ENCODE data around the gene KLHDC7B.
A peak's percentile ranks its signal among the peaks of the same experiment; 100 is the strongest.
"Not testable (repeated sequence)": the region's sequence is repeated elsewhere in the genome, so short reads cannot be mapped to it uniquely, and the experiment has no call there.

KLHDC7B gene

DNA sequence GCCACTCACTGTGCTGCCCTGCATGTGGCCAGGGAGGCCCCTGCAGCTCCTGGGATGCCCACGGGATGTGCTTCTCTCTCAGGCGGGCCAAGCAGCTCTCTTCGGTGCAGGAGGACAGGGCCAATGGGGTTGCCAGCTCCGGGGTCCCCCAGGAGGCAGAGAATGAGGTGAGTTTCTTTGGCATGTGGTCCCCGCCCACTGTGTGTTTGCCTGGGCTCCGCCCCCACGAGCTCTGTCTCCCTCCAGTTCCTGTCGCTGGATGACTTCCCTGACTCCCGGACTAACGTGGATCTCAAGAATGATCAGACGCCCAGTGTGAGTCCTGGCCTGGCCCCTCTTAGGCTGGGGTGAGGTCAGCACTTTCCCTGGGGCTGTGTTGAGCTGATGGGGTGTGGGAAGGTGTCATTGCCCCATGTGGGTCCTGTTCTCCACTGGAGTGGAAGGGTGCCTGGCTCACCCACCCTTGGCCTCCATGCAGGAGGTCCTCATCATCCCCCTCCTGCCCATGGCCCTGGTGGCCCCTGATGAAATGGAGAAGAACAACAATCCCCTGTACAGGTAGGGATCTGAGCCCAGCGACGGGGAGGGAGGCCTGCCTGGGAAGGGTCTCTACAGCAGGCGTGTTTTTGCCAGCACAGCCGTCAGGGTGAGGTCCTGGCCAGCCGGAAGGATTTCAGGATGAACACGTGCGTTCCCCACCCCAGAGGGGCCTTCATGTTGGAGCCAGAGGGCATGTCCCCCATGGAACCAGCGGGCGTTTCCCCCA is 28.0 kb upstream of the KLHDC7B start:
- DNase-seq (ENCODE audit: low spot score), result no peak

DNA sequence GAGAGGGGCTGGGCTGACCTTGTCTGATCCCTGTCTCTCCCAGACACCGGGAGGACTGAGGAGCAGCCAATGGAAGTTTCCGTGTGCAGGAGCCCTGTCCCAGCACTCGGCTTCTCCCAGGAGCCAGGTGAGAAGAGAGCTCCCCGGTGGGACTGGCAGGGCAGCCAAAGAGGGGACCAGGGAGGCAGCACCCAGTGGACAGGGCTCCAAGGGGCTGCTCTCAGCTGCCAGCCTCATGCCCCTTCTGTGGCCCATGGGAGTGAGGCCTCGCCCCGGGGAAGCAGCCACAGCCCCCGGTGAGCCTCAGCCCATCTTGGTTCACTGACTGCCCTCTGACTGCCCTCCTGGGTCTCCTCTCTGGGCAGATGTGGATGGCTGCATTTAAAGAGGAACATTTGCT is 27.1 kb upstream of the KLHDC7B start:
- DNase-seq (ENCODE audit: low spot score), result no peak

DNA sequence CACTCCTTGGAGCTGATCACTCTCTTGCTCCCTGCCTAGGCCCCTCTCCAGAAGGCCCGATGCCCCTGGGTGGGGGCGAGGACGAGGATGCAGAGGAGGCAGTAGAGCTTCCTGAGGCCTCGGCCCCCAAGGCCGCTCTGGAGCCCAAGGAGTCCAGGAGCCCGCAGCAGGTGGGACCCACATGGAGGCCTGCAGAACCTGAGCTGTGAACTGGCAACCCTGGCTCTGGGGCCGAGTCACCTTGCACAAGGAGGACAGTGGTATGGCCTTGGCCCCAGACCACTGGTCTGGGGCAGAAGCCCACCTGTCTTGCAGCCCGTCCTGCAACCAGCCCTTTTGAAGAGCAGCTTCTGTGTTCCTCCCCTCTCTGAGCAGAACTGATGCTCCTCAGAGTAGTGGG is 26.5 kb upstream of the KLHDC7B start:
- DNase-seq (ENCODE audit: low spot score), result no peak

DNA sequence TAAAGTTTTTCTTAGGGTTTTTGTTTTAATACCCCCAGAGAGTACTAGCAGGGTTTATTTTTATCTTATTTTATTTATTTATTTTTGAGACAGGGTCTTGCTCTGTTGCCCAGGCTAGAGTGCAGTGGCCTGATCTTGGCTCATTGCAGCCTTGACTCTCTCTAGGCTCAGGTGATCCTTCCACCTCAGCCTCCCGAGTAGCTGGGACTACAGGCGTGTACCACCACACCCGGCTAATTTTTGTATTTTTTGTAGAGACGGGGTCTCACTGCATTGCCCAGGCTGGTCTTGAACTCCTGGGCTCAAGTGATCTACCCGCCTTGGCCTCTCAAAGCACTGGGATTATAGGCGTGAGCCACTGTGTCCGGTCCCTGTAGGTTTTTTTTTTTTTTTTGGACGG is 25.5 kb upstream of the KLHDC7B start:
- DNase-seq (ENCODE audit: low spot score), result not testable (repeated sequence)

DNA sequence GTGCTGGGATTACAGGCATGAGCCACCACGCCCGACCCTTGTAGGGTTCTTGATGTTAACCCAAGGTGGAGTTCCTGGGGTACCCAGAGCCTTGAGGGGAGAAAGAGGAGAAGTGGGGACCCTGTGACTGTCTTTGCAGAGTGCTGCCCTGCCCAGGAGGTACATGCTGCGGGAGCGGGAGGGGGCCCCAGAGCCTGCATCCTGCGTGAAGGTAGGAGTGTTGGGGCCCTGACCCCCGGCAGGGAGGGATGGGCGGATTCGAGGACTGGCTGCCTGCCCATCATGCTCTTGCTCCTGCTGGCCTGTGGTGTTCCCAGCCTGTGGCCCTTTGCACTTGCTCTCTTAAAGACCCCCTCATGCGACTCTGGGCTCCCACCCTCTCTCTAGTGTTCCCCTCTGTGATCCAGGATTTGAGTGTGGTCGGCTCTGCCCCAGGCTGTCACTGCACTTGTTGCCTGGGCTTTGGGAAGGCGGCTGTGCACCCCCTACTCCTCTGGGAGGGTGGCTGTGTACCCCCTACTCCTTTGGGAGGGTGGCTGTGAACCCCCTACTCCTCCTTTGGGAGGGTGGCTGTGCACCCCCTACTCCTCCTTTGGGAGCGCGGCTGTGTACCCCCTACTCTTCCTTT is 24.8 kb upstream of the KLHDC7B start:
- DNase-seq (ENCODE audit: low spot score), result no peak

DNA sequence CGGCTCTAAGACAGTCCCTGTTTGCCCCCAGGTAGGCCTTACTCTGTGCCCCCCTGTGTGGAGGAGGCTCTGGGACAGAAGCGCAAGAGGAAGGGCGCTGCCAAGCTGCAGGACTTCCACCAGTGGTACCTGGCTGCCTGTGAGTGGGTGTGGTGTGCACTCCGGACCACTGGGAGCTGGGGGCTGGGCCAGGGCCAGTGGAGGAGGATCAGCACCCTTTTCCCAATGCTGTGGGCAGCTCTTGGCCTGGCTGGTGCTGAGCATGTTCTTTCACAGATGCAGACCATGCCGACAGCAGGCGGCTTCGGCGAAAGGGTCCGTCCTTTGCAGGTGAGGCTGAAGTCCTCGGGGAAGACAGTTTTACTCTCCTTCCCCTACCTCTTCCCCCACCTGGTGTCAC is 24.0 kb upstream of the KLHDC7B start:
- no peak for DNase-seq (ENCODE audit: low spot score)

DNA sequence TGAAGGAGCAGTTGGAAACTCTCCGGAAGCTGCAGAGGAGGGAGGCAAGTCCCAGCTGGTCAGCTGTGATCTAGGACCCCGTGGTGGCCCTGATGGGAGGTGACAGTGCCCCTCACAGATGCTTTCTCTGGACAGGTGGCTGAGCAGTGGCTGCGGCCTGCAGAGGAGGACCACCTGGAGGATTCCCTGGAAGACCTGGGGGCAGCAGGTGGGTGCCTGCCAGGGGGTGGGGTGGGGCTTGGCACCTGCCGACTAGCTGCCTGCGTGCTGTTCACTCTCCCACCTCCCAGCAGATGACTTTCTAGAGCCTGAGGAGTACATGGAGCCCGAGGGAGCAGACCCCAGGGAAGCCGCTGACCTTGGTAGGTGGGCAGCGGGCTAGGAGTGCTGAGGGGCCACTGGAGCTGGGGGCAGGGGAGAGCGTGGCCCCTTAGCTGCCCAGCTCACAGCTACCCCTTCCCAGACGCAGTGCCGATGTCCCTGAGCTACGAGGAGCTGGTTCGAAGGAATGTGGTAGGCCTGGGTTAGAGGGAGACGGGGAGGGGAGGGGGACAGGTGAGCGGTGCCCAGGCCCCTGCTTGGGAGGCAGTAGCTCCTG is 23.4 kb upstream of the KLHDC7B start:
- no peak for DNase-seq (ENCODE audit: low spot score)

DNA sequence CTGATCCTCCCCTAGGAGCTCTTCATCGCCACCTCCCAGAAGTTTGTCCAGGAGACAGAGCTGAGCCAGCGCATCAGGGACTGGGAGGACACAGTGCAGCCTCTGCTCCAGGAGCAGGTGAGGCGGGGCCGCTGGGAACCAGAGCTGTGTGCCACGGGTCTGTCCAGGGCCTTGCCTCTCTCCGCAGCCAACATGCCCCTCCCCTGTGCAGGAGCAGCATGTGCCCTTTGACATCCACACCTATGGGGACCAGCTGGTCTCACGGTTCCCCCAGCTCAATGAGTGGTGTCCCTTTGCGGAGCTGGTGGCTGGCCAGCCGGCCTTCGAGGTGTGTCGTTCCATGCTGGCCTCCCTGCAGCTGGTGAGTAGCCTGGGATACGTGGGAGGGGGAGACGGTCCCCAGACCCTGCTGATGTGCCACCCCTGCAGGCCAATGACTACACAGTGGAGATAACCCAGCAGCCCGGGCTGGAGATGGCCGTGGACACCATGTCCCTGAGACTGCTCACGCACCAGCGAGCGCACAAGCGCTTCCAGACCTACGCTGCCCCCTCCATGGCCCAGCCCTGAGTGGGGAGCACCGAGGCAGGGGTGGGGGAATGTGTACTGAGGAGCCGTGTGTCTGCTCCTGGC is 22.8 kb upstream of the KLHDC7B start:
- no peak for DNase-seq (ENCODE audit: low spot score)

DNA sequence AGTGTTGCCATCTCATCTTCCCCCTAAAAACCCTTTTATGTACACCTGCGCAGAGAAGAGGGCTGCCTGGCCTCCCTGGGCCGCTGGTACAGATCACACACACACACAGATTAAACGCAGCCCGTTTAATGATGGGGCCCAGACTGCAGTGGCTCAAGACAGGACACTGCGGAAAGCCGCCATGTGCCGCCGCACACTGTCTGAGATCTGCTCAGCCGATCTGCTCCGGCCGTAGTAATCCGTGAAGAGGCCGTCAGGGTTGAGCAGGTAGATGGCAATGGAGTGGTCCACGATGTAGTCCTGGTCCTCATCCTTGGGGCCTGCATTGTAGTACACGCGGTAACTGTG is 22.3 kb upstream of the KLHDC7B start:
- DNase-seq (ENCODE audit: low spot score), result no peak

DNA sequence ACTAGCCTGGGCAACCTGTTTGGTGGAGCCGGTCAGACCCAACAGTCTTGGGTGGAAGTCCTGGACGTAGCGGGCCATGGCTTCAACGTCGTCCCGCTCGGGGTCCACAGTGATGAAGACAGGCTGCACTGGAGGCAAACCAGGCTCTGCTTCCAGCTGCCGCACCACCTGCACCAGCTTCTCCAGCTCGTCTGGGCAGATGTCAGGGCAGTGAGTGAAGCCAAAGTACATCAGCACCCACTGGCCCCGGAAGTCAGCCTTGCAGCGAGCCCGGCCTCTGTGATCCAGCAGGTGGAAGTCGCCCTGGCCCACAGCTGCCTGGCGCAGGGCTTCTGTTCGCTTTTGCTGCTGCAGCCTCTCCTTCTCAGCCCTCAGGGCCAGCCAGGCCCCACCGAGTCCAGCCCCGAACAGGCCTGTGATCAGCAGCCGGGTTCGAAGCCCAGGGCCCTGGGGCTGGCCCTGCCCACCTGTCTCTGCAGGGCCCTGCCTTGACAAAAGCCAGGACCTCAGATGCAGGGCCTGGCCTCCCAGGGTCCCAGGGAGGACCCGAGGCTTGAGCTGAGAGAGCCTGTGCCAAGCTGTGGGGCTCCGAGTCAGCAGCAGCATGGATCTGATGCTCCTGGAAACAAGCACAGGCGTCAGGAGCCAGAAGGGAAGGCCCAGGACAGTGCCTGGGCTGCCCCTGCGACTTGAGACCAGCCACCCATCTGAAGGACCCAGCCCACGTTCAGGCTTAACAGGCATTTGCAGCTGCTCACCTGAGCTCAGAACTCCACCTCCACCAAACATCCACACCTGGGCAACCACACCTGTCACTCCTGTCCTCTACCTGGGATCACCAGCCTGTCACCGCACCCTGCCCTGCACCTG is 21.7 kb upstream of the KLHDC7B start:
- DNase-seq (ENCODE audit: low spot score), result no peak

DNA sequence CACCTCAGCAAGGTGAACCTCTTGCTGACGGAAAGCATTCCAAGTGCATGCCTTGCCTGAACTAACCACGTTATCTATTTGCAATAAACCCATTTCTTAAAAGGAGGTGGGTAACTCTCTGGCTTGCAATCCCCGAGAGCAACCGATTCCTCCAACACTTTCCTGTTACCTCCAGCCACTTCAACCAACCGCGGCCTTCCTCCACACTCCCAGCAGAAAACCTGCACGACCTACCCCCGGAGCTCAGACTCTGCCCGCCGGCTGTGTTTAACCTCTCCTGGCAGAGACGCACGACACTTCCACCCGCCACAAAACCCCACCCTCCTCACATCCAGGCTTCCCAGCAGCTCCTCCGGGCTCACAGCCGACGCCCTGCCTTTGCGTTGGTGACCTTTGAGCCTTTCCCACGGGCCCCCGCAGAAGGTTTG is 21.0 kb upstream of the KLHDC7B start:
- no peak for DNase-seq (ENCODE audit: low spot score)

DNA sequence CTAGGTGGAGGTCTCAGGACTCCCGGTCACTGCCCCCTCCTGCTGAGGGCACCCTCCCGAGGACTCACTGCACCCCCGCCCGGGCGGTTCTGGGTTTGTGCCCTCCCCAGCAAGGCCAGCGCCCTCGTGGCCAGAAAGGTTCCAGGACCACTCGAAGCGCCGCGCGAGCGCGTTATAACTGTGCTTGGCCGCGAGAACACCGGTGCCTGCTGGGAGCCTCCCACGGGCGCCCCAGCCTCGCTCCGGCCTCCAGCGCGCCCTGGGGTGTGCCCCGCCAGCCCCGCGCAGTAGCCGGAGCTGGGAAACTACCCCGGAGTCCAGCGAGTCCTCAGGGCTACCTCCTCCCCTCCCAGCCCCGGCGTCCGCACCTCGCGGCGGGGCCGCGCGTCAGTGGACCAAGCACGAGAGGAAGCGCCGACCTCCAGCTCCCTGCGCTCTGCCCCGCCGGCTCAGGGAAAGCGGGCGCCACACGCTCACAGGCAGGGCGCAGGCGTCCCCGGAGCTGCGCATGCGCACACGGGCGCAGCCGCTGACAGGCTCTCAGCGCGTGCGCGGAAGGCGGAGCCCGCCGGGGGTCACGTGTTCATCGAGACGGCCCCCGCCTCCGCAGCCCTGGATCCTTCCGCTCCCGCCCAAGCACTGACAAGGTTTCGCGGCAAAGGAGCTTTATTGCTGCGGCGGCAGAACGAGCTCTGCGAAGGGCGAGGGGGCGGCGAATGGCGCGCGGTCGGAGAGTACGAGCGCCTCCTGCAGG is 20.4 kb upstream of the KLHDC7B start, which contains the start of gene SCO2:
SCO2 (minus strand) TSS at position 495 of the 754 bp plus-strand sequence. CDS start 1,187 bp downstream, outside the sequence.
- DNase-seq (ENCODE audit: low spot score), result peak; percentile 92

DNA sequence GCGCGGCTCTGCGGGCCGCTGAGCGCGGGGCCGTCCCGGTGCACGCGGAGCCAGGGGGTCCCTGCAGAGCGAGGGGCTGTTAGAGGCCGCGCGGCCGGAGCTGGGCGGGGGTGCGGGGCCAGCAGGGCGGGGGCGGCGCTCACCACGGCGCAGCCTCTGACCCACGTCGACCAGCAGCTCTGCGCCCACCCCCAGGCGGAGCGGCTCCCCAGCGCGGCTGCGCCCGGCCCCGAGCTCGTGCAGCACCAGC is 19.9 kb upstream of the KLHDC7B start:
- no peak for DNase-seq (ENCODE audit: low spot score)

DNA sequence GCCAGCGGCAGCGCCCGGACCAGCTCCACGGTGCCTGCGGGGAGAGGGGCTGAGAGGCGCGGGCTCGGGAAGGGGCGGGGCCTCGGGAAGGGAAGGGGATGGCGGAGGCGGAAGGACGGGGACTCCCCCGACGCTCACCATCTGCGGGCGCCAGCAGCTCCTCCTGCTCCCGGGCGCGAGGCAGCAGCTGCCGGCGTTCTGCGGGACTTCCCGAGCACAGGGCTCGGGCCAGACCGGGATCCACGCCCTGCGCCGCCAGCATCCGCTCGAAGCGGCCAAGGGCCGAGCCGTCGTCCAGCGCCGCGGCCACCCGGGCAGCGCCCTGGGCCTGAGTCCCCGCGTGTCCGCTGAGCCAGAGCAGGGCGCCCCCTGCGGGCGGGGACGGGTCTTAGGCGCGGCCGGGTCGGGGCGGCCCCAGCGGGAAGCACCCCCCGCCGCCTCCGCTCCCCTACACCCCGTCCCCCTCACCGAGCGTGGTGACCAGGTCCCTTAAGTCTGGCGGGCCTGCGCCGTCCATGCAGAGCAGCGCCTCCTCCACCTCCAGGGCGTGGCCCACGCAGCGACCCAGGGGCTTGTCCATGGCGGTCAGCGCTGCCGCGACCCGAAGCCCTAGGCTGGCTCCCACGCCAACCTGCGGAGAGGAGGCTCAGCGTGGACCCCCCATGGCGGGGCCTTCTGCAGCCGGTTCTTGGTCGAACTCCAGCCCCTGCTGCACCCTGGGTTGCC is 19.4 kb upstream of the KLHDC7B start:
- DNase-seq (ENCODE audit: low spot score), result peak; percentile 61

DNA sequence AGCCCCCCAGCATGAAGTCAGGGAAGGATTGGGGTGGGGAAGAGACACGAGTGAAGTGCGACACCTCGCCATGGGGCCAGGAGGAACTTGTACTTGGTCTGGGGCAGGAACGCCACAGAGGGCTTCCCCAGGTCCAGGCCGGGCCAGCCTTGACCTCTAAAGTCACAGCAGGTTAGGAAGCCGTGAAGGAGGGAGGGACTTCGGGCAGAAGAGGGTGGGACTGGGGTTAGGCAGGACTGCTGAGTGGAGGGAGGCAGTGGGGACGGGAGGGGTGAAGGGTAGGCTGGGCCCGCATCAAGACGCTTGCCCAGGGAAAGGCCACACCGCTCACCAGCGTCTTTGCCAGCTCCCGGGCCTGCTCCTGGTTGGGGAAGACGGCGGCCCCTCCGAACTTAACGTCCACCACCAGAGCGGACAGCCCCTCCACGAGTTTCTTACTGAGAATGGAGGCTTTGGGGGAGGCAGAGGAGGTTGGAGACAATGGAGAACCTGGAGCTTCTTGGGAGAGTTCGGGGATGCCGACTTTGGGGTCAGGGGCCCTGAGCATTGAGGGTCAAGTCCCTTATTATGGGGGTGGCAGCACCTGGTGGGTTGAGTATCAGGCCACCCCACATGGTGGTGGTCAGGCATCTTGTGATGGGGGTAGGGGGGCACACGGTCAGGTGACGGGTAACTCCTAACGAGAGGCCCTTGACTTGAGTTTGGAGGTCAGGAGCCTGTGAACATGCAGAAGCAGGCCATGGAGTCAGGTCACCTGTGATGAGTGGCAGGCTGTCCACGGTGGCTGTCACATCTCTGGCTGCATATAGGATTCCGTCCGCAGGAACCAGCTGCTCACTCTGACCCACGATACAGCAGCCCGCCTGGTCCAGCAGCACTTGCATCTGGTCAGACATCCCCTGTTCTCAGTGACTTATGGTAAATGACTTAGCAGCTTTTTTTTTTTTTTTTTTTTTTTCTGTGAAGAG is 18.6 kb upstream of the KLHDC7B start:
- no peak for DNase-seq (ENCODE audit: low spot score)

DNA sequence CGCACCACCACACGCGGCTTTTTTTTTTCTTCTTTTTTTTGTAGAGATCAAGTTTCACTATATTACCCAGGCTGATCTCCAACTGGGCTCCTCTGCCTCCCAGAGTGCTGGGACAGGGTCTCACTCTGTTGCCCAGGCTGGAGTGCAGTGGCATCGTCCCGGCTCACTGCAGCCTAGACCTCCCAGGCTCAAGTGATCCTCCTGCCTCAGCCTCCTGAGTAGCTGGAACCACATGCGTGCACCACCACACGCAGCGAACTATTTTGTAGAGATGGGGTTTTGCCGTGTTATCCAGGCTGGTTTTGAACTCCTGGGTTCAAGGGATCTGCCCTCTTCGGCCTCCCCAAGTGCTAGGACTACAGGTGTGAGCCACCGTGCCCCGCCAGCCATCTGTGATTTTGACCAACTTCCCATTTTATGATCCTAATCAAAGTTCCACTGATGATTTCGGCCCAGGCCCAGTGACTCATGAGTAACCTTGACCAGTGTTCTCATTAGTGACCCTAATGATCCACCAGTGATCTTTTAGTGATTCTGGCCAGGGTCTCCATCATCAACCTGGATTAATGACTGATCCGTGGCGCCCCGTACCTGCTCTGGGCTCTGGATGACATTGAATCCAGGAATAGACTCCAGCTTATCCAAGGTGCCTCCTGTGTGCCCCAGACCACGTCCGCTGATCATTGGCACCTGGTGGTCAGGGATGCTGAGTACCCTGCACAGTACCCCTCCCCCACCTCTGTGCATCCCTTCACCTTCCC is 17.6 kb upstream of the KLHDC7B start:
- DNase-seq (ENCODE audit: low spot score), result no peak

DNA sequence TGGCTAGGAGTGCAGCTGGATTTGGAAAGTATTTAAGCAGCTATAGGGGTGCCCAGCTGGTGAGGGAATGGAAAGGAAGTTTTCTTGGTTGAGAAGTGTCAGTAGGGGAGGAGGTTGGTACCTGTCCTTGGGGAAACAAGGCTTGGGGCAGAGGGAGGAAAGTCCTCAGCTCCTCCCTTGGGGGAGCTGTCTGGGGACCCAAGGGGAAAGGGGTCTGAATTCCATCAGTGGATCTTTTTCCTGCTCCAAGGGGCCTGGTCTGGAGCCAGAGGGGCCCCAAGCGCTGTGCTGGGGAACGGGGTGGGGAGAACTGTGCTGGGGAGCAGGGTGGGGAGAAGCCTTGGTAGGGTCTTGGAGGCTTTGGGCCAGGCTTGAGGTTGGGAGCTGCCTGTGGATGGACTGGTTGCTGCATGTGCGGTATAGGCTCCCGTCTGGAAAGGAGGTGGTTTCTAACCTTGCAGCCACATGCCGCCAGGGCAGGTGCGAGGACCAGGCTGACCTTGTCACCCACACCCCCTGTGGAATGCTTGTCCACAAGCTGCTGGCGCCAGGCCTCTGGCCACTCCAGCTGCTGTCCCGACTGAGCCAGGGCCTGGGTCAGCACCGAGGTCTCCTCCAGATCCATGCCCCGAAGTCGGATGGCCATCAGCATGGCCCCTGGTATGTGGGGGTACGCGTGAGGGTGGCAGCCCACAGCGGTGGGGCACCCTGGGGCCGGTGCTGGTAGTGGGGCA is 16.9 kb upstream of the KLHDC7B start:
- DNase-seq (ENCODE audit: low spot score), result no peak

DNA sequence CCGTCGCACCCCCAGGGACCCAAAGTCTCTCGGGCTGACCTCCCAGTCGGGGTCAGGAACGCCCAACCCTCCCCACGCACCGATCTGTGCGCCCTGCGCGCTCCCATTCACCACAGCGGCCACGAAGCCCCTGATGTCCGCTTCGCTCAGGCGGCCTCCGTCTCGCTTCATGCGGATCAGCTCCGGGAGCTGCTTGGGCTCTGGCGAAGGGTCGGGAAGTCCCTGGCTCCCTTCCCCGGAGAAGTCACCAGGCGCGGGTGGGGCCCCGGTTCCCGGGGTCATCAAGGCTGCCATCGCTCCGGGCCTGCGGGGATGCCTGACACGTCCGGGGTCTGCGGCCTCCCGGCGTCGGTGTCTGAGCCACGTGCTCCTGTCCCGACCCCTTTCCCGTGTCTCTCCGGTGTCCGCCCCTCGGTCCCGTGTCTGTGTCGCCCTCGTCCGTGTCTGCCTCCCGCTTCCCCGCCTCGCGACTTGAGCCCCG is 16.2 kb upstream of the KLHDC7B start:
- no peak for DNase-seq (ENCODE audit: low spot score)

All from globus pallidus (tissue), 1 donor.